A172 (cell line): ENCODE data around the gene GALT. TPM values are rescaled to one million over a fixed set of nuclear protein-coding genes. Genes with fewer than 3 reads are reported as not detected.

ENCODE experiments used
- DNase-seq: peaks from one replicate; pipeline ENCODE4 v3.0.0-alpha.2; 2015; ENCODE audit warnings: low spot score
- total RNA-seq: library from RNA; depleted of rRNA; stranded (reverse); fragments of >200 nt; shearing (Covaris generic); gene quantifications from 2 replicates; pipeline ENCODE4 v1.2.3, GENCODE V29; 2014; rRNA removed

Gene GALT
- total RNA-seq, 1 experiment from 2014 or later, result 19.5 TPM

DNA sequence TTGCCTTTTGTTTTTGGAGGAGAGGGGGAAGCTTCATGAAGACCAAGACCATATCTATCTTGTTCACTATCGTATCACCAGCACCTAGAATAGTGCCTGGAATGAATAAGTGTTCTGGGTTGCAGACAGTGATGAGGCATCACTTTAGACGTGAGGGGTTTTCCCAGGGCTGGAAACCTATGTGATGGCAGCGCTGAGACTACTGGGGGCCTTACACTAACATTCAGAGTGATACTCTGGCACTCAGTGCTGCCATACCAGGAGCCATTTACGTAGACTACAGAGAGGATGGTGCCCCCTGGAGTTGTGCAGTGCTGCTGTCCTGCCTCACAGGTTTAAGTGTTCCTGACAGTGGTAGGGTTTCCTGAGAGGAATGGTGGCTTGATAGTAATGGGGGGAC lies 37.7 kb downstream of the GALT start:
- no peak for DNase-seq

DNA sequence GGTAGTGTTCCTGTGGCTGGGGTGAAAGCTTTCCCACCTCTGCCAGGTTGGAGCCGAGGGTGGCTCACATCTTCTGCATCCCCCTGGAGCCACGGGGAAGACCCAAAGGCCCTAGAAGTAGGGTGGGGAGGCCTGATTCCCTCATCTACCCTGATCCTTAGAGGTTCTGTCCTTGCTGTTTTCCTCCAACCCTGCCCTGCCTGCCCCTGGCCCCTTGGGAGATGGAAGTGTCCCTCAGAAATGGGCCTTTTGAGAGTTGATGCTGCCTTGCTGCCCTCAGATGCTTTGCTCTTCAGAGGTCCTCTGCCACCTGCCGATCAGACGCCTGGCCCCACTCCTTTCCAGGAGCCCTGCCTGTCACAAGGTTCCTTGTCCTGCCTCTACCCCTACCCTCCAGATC lies 38.3 kb downstream of the GALT start:
- DNase-seq, result no peak

DNA sequence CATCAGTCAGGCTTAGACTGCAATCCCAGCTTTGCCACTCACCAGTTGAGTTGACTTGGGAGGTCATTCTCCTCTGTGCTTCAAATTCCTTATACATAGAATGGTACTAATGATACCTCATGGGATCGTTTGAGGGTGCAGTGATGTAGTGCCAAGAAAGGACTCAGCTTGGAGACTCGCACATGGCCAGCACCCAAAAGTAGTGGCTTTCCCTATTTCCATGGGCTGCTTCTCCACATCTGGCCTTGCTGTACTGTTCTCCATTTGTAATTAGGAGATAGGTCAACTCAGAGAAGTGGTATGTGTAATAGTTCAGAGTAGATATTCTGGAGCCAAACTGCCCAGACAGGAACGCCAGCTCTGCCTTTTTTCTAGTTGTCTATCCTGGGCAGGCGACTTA lies 39.1 kb downstream of the GALT start:
- no peak for DNase-seq

DNA sequence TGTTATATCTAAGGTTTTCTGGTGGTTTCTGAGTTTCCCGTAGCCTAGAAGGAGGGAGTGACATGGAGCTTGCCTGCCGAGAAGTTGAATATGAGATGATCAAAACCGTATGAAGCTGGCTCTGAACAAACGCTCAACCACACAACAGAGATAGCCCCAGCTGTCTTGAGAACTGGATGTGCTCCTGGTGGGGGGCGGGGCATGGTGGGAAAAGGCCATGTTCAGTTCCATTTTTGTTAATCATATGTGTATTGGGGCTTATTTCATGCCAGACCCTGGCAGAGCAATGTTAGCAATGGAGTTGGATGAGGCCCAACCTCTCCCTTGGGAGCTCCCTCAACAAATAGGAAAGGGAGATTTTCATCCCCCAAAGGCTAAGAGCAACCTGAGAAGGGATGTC lies 39.8 kb downstream of the GALT start:
- DNase-seq, result no peak

DNA sequence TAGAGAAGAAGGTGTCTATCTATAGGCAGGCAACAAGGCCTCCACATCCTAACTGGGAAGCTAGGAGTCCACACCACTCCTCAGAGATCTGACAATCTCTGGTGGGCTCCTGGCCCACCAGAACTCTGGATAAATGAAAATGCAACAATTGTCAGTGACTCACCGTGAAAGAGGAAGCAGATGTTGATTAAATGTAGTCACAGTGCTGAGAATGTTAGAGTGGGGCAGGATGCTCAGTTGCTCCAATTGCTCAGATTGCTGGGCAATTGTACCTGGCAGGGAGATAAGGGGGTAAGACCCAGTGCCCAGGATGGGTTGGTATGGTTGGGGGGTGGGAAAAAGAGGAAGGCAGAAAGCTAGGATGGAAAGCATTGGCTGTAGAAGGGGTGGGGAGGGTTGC lies 40.3 kb downstream of the GALT start:
- DNase-seq, result no peak

DNA sequence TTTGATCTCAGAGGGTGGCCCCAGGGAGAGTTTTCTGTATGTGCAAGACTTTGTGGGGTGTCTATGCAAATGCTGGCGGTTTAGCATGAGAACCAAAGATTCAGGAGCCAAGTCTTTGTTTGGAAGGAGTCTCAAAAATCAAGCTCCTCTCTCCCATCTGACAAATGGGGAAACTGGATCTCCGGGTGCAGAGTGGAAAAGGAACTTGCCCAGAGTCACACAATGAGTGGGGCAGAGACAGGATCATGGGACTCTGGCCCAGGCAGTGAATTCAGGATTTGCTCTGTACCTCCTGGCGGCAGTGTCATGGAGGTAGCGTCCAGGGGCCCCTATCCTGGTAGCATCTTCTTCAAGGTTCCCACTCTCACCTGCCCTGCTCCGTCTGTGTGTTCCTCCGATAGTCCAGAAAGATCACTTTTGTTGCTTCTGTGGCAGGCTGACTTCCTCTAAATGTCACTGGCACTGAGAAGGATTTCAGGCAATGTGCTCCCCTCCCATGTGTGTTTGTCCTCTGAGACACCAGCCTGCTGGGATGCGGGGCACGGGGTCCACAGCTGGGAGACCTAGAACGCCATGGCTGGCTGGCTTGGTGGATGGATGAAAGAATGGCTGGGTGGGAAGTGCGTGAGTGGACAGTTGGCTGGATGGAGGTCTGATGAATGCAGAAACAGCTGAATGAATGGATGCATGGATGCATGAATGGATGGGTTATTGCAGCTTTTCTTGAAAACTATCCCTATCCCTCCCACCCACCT lies 41.0 kb downstream of the GALT start:
- DNase-seq, result no peak

DNA sequence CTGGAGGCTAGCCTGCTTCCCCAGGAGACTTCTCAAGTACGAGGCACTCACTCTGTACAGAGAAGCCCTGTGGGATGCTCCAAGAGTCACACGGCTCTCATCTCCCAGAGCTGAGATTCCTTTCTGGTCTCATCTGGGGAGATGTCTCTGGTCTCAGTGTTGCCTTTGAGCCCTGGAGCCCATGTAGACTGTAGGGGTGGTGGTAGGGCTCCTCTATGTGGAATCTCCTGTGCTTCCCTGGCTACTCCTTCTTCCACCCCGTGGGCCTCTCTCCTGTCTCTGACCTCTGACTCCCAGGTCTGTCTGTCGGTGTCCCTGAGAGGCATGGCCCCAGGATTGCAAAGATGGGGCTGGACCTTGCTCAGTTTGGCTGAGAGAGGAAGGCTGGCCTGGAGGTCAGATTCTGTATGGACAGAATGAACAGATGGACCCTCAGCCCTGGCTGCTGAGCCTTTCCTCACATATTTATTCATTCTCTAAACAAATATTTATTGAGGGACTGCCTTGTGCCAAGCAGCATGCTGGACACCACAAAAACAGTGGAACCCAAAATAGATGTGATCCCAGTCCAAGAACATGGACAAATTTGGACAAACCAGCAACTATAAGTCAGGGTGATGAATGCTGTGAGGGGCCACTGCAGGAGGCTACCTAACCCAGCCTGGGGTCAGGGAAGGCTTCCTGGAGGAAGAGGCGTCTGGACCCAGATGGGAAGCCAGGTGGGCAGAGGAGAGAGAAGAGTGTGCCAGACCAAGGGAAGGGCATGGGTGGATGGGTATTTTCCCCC lies 42.0 kb downstream of the GALT start:
- no peak for DNase-seq

DNA sequence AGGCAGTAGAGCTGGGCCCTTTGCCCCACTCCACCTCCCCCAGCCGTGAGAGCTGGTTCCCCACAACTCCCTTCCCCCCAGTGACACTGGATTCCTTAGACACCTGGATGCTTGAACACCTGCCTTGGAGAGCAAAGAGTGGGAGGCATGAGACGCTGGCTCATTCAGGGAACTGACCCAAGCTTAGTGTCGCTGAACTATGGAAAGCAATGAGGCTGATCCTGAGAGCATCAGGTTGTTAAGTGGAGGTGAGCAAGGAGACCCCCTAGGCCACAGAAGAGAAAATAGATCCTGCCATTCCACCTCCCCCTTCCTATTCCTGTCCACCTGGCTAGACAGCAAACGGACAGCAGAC lies 42.6 kb downstream of the GALT start:
- no peak for DNase-seq

DNA sequence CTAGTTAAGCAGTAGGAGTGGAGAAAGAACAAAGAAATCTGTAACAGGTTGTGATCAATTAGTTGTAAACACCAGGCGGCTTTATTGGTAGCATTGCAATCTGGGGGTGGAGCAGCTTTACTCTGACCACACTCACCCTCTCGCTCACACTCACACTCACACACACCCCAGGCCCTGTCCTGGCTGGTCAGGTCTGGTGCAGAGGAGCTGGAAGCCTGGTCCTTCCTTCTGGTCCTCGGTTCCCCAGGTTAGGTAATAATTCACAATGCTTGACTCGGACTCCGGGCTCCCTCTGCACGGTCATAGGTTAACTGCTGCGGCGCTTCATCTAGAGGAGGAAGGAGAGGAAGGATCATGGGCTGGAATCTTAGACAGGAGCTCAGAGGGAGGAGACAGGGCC lies 43.0 kb downstream of the GALT start:
- DNase-seq, result no peak

DNA sequence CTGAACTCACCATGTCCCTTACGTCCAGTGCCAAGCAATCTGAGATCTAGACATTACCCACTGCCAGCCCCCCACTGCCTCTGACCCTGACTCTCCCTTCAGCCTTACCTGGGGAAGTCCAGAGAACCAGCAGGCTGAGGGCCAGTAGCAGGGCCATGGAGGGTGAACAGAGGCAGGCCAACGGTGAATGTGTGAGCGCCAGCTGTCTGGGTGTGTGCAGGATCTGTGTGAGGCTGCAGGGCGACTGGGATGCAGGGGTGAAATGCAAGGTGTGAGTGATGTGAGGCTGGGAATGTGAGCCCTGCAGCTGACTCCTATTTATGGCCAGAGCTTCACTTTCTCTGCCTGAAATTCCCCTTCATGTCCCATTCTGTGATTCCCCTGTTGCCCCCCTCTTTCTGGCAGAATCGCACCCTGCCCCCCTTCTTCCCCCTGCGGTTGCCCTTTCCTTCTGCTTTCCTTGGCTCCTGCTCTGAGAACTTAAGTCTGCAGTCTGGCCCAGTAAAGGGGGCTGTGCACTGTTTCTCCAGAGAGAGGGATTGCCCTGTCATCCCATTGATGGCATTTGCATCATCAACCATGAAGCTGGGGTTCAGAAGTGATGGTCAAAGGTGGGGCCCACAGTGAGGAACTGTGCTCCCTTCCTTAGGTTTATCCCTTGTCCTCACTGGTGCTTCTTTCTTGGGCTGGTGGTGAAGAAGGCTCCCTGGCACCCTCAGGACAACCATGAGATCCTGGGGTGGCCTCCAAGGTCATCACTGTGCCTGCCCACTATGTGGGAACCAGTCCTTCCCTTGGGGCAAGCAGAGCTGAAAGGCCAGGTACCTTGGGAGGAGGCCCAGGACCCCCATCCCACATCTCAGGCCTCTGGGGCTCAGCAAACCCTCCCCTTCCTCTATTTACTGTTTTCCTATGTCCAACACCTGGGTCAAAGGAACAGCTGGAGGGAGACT lies 44.8 kb downstream of the GALT start, which contains the start of gene CCL19:
CCL19 (minus strand) TSS at position 294 of the 953 bp plus-strand sequence; CDS start at position 157, 137 bp downstream.
- DNase-seq, result no peak

DNA sequence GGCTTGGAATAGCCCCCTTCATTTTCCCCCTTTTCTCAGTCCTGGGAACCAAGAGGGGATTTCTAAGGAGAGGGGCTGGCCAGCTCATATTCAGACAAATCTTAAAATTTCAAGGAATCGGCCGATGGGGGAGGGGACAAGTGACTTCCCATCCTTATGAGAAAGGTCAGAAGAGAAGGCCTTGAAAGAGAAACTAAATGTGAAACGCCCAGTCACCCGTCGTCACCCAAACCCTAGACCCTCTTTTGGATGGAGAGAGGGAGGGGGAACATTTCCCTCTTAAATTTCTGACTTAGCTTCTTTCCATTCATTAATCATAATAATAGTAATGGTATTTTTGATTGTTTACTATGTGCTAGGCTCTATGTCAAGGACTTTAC lies 45.5 kb downstream of the GALT start:
- DNase-seq, result no peak

DNA sequence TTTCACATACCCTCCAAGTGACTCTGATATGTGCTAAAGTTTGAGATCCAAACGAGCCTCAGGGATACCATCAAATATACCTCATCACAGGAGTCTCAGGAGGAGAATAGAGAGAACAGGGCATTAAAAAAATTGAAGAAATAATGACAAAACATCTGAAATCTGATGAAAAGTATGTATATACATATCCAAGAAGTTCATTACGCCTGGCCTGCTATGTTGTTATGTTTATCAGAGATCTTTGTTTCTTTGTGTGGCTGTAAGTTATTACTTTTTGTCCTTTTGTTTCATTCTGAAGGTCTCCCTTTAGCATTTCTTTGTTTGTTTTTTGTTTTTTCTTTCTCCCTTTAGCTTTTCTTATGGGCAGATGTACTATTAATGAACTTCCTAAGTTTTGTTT lies 47.1 kb downstream of the GALT start:
- no peak for DNase-seq

DNA sequence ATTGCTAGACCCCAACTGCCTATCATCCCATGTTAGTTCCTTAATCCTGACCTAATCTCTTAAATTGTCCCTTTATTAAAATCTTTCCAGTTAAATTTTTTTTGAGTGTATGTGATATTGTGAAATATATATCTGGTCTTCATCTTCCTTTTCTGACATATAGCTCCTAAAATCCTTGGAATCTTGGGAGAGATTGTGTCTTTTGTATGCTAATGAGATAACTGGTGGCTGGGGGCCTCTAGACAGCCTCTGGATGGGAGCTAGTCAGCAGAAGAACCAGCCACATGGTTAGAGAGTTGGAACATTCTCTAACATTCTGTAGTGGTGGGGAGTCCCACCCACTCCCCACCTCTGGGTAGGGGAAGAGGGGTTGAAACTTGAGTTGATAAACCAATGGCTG lies 48.3 kb downstream of the GALT start:
- no peak for DNase-seq

Other genes with a start within 250 kb of the GALT start
- gene FAM219A, start 188.1 kb upstream of the GALT start, total RNA-seq, result 11.1 and 11.6 TPM in 2 replicates
- gene DNAI1, start 187.9 kb upstream of the GALT start, total RNA-seq, result not detected in 2 replicates
- 0.43 and 1.1 TPM in 2 replicates for gene ENHO, start 123.7 kb upstream of the GALT start, total RNA-seq
- gene CNTFR, start 57.0 kb upstream of the GALT start, total RNA-seq, result 0.69 TPM in 1 of 2 replicates, not detected in the other
- 20.1 and 26.2 TPM in 2 replicates for gene RPP25L, start 34.6 kb upstream of the GALT start, total RNA-seq
- 98.4 and 138 TPM in 2 replicates for gene DCTN3, start 26.2 kb upstream of the GALT start, total RNA-seq
- 0.19 TPM in 1 of 2 replicates, not detected in the other for gene ARID3C, start 17.6 kb upstream of the GALT start, total RNA-seq
- gene SIGMAR1, start 8.9 kb upstream of the GALT start, total RNA-seq, result 94.0 and 107 TPM in 2 replicates
- gene IL11RA, start 5.5 kb downstream of the GALT start, total RNA-seq, result 9.3 and 10.9 TPM in 2 replicates
- 2.2 TPM in 1 of 2 replicates, not detected in the other for gene CCL27, start 16.0 kb downstream of the GALT start, total RNA-seq
- not detected in 2 replicates for gene CCL19, start 44.6 kb downstream of the GALT start, total RNA-seq
- gene CCL21, start 63.5 kb downstream of the GALT start, total RNA-seq, result not detected in 2 replicates